Right forelimb (tissue), 1 donor: Measurements from ENCODE around the gene LIN28A.
A peak's percentile ranks its signal among the peaks of the same experiment; 100 is the strongest.
"Not testable (repeated sequence)": the region's sequence is repeated elsewhere in the genome, so short reads cannot be mapped to it uniquely, and the experiment has no call there.

ENCODE experiments used
- DNase-seq: peaks from one replicate; pipeline ENCODE4 v3.0.0-alpha.2; 2018

Gene LIN28A, protein sequence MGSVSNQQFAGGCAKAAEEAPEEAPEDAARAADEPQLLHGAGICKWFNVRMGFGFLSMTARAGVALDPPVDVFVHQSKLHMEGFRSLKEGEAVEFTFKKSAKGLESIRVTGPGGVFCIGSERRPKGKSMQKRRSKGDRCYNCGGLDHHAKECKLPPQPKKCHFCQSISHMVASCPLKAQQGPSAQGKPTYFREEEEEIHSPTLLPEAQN

DNA sequence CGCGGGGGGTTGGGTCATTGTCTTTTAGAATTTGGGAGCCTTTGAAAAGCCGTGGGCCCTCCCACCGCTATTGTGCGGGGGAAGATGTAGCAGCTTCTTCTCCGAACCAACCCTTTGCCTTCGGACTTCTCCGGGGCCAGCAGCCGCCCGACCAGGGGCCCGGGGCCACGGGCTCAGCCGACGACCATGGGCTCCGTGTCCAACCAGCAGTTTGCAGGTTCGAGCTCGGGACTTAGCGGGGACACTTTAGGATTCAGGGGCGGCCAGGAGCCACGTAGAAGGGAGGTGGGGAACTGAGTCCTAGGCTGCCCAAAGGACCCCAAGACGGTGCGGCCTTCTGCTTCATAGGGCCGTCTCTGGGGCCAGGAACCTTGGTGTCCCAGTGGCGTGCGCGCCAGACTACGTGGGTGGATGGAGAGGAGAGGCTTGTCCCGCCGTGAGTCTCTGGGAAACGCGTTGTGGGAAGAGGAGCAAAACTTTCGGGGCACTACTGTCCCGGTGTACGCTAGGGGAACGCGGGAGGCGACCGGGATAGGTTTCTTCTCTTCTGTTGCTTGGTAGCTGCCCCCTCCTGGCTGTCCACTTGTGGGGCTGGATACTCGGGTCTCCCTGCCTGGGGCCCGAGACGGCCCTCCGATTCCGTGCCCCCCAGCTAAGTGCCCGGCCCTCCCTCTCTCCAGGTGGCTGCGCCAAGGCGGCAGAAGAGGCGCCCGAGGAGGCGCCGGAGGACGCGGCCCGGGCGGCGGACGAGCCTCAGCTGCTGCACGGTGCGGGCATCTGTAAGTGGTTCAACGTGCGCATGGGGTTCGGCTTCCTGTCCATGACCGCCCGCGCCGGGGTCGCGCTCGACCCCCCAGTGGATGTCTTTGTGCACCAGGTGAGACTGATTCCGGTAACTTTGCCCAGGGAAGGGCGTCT is at the start of gene LIN28A:
Gene LIN28A, plus strand, starts transcription at position 112 of the 918 bp plus-strand sequence. Its CDS starts 75 bp downstream, at position 187.
- no peak for DNase-seq

GRCh38 chr1:26361605-26362122 is 49.0 kb upstream of the LIN28A start:
- no peak for DNase-seq

DNA sequence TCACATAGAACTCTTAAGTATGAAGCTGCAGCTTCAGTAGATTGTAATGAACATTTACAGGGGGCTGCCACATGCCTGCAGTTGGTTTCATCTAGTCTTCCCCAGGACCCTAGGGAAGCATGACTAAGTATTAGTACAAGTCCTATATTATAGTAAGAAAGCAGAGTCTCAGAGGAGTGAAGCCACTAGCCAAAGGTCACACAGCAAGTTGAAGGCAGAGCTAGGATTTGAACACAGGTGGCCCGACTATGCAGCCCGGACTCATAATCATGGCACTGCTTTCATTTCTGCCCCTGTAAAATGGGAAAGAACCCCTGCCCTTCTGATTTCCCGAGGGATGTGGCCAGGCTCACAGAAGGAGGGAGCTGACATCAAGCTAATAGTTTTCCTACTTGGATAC is 48.3 kb upstream of the LIN28A start:
- no peak for DNase-seq

- DNase-seq: peak; percentile 78
Measured at GRCh38 chr1:26363549-26364448, 46.8 kb upstream of the LIN28A start.

DNA sequence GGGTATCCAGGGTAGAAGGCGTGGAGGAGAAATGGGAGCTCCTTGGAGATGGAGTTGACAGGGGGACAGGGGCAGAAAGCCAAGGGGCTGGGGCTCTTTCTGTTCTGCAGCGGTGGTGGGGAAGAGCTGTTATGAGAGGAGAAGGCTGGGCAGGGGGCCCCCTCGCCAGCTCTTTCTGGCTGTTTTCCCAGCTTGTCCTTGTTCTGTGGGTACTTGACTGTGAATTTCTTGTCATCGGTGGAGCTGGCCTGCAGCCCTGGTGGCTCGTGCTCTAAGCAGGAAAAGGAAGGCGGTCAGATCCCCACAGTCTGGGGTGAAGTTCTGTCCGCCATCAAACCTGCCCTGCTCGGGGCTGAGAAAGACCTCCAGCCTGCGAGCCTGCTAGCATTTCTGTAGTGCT is 45.7 kb upstream of the LIN28A start:
- no peak for DNase-seq

DNA sequence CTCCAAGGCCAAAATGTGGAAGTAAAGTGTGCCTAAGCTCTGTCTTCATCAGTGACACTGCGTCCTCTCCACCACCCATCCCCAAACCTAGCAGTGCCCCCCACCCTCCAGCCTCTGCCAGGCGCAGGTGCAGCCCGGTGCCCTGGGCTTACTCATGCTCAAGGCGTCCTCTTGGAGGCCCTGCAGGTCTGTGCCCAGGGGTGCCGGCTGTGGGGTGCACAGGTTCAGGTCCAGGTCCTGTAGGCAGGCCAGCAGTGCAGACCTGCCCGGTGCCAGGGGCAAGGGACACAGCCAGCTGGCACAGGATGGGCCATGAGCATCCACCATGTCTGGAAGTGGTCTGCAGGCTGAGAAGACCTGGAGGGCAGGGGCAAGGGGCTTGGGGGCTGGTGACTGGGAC is 43.2 kb upstream of the LIN28A start:
- DNase-seq: no peak

DNA sequence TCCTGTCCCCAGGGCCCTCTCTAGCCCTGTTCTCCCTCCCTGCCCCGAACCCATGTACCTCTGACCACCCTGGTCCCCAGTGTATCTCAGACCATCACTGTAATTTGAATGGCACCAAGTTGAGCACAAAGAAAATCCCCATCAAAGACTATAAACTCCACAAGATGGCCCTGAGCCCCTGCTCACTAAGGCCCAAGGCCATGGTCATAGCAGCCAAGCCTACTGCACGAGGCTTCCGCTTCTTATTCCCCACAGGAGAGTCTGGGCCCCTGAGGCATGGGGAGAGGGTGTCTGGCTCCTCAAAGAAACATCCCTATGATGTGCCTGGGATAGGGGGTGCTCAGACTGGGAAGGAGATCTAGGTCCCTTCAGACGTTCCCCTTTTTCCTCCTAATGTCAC is 42.6 kb upstream of the LIN28A start:
- no peak for DNase-seq

DNA sequence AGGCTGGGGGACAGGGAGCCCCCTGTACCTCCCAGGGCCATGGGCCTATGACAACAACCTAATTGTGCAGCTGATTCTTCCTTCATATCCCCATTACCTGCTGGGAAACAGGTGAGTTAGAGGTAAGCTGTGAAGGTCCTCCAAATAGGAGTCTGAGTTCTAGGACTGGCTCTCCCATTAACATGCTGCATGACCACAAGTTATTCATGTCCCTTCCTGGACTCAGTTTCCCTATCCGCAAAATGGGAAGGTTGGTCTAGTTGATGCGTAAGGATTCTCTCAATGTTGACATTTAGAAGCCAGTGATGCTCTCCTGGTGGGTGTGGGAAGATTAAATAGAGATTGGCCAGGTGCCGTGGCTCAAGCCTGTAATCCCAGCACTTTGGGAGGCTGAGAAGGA is 42.1 kb upstream of the LIN28A start:
- DNase-seq: no peak

DNA sequence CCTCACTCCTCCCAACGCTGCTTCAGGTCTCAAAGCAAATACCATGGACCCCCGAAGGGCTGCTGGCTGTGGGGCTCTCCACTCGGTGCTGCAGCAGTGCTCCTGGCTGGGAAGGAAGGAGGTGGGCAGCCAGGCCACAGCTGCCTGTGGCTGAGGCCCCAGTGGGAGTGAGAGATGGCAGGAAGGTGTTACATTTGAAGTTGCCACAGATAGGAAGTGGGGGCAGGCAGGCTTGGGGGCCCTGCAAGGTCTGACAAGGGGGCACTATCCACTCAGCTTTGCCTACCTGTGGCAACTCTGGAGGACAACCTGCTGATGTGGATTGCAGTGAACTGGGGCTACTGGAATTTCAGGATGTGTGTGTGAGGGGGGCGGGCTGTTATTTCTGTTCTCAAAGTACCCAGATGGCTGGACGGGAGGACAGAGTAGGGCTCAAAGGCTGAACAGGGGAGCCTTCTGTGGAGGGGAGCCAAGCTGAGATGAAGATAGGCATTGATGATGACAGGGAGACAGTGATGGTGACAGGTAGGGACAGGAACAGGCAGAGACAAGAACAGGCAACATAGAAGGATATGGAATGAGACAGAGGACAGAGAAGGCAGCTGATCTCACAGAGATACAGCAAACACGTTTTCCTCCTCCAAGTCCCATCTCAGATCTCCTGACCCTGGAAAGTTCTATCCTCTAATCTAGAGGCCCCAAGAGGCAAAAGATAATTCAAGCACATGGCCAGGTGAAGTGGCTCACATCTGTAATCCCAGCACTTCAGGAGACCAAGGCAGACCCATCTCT is 39.8 kb upstream of the LIN28A start:
- DNase-seq: no peak

GRCh38 chr1:26372039-26372438 is 38.6 kb upstream of the LIN28A start:
- DNase-seq: no peak

GRCh38 chr1:26372611-26373010 is 38.0 kb upstream of the LIN28A start, which contains the start of gene ZNF683:
ZNF683 (minus strand) TSS chr1:26372750; CDS start chr1:26368571, 4,179 bp downstream.
- DNase-seq: not testable (repeated sequence)

- DNase-seq: no peak
Measured at GRCh38 chr1:26373281-26373680, 37.3 kb upstream of the LIN28A start.

DNA sequence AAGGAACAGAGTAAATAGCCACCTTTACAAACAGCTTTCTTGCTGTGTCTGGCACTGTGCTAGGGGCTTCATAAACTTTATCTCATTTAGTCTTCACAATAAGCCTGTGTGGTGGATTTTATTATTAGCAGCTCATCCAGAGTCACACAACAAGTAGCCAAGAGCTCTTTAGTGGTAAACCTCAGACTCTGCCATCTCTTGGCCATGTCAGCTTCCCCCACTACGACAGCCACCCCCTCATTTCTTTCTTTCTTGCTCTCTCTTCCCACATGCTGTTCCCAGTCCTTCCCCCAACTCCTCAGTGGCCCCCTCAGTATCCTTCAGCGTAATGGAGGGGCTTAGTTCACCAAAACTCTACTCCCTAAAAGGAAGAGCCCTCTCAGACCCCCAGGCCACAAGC is 36.8 kb upstream of the LIN28A start:
- DNase-seq: no peak

DNA sequence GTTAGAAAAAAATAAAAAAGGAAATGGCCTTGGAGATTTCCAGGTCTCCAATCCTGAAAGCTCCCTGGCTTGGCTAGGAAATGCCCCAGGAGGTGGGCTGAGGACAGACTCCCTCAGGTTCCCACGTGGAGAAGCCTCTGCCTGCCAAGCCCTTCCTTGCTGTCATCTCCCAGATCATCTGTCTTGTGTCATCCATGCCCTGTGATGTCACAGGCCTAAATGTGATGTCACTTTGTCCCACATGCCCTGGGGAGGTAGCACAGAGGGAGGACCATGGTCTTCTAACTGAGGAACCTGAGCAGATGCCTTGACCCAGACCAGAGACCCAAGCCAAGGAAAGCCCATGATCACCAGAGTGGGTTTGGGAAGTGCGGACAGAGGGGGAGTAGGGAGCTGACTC is 36.3 kb upstream of the LIN28A start:
- not testable (repeated sequence) for DNase-seq

DNA sequence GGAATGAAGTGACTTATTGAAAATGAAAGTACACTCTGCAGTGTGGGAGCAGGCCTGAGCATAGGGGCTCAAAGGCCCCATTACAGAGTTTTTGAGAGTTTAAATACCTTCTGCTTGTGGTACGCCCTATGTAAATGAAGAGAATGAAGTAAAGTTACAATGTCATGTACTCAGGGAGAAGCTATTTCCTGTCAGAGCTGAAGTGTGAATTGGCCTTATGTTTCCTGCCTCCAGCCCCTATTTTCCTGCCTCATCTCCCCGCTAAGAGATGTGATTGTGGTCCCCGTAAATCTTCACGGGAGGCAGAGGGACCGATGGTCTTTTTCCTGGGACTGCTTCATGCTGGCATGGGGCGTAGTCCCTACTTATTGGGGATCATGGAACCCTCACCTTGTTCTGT is 35.5 kb upstream of the LIN28A start:
- no peak for DNase-seq

DNA sequence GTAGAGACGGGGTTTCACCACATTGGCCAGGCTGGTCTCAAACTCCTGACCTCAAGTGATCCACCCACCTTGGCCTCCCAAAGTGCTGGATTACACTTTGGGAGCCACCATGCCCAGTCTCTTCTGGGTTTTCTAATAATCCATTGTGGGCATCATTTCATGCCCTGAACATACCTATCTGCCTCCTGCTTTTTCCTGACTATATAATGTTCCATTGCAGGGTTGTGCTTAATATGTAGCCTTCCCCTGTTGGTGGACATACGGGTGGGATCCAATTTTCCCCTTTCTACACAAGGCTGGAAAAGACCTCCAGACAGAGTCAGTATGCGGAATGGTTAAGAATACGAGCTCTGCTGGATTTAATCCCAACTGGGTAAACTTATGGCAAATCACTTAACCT is 34.6 kb upstream of the LIN28A start:
- no peak for DNase-seq

DNA sequence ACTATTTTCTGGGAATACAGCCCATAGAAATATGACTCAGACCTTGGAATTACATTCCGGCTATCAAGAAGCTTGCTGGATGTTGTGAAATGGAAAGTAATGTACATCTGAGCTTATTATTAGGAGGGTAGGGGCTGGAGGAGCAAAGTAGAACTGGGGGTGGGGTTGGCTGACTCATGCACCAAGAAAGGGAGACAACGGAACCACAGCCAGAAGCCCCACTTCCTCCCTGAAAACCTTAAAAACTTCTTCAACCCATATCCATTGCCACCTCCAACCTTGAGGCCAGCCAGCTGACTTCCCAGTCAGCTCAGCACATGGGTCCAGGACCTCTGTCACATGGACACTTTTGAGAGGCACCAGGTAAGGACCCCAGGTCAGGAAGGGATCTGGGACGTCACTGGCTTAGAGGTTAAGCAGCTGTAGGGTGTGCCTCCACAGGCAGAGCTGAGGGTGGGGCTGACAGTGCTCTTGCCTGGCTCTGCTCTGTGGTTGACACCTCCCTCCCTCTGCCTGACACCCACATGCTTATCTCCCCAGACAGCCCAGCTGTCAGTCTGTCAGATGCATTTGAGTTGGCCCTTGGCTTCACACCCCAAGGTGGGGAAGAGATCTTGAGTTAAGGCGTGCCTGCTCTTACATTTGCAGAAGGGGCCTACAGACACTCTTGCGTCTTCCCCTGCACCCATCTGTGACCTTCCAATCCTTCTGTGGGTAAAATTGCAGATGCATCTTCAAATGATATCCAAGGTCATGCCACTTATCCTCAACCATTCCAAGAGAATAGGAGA is 32.3 kb upstream of the LIN28A start:
- no peak for DNase-seq

DNA sequence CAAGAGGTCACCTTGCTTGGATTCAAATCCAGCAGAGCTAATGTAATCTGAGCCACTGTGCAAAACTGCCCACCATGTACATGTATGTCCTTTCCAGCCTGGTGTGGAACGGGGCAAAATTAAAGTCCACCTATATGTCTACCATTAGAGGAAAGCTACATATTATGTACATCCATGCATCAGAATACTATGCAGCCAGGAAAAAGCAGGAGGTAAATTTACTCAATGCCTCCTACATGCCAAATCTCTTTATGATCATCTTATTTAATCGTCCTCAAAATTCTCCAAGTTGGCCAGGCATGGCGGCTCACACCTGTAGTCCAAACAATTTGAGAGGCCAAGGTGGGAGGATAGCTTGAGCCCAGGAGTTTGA is 31.8 kb upstream of the LIN28A start:
- no peak for DNase-seq

DNA sequence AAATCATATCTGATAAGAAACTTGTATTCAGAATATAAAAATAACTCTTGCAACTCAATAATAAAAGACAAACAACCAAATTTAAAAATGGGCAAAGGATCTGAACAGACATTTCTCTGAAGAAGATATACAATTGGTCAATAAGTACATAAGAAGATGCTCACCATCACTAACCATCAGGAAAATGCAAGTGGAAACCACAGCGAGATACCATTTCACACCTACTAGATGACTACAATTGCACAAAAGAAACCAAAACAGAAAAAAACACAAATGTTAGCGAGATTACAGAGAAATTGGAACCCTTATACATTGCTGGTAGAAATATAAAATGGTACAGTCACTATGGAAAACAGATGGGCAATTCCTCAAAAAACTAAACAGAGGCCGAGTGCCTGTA is 26.5 kb upstream of the LIN28A start:
- no peak for DNase-seq

GRCh38 chr1:26385063-26385462 is 25.6 kb upstream of the LIN28A start:
- not testable (repeated sequence) for DNase-seq

DNA sequence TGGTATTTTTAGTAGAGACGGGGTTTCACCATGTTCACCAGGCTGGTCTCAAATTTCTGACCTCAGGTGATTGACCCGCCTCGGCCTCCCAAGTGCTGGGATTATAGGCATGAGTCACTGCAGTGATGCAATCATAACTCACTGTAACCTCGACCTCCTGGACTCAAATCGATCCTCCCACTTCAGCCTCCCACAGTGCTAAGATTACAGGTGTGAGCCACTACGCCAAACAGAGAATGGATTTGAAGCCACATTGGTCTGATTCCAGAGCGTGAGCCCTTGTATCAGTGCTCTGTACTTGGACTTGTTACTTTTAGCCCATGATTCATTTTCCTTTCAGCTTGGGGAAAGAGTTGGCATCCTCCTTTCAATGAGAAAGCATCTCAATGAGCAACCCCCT is 23.2 kb upstream of the LIN28A start:
- DNase-seq: no peak
